Activated CD8-positive, alpha-beta memory T cell treated with anti-CD3 and anti-CD28 coated beads for 24 hours (primary cell): ENCODE data around the gene OTOG.

Source experiments
- DNase-seq: peaks from one replicate; pipeline ENCODE4 v3.0.0-alpha.2; 2020

OTOG gene

GRCh38 chr11:17591293-17591692, 44.2 kb downstream of the OTOG start:
- no peak for DNase-seq

- peak; percentile 40 for DNase-seq
Measured at GRCh38 chr11:17593466-17594245, 46.6 kb downstream of the OTOG start.

- no peak for DNase-seq
Measured at GRCh38 chr11:17594686-17595192, 47.7 kb downstream of the OTOG start.

- peak; percentile 24 for DNase-seq
Measured at GRCh38 chr11:17595526-17596309, 48.7 kb downstream of the OTOG start.

GRCh38 chr11:17596310-17596669, 49.2 kb downstream of the OTOG start:
- DNase-seq, result peak; percentile 33

- peak; percentile 44 for DNase-seq
Measured at GRCh38 chr11:17596711-17597110, 49.7 kb downstream of the OTOG start.

- no peak for DNase-seq
Measured at GRCh38 chr11:17597770-17598169, 50.7 kb downstream of the OTOG start.

GRCh38 chr11:17598700-17599459, 51.8 kb downstream of the OTOG start:
- peak; percentile 85 for DNase-seq

GRCh38 chr11:17599460-17599925, 52.4 kb downstream of the OTOG start:
- DNase-seq, result peak; percentile 50

GRCh38 chr11:17600316-17601255, 53.5 kb downstream of the OTOG start:
- peak; percentile 47 for DNase-seq

- DNase-seq, result no peak
Measured at GRCh38 chr11:17601256-17601671, 54.2 kb downstream of the OTOG start.

GRCh38 chr11:17601676-17602075, 54.6 kb downstream of the OTOG start:
- peak; percentile 44 for DNase-seq

GRCh38 chr11:17602105-17603001, 55.3 kb downstream of the OTOG start:
- peak; percentile 33 for DNase-seq

GRCh38 chr11:17603056-17603825, 56.2 kb downstream of the OTOG start:
- no peak for DNase-seq

- DNase-seq, result no peak
Measured at GRCh38 chr11:17604201-17604914, 57.3 kb downstream of the OTOG start.

GRCh38 chr11:17604915-17605233, 57.8 kb downstream of the OTOG start:
- DNase-seq, result no peak

GRCh38 chr11:17605651-17606122, 58.6 kb downstream of the OTOG start:
- DNase-seq, result no peak

- no peak for DNase-seq
Measured at GRCh38 chr11:17606233-17607082, 59.4 kb downstream of the OTOG start.
